Upper lobe of right lung (tissue), 1 donor: Measurements from ENCODE around the gene CLEC20A. TPM values are rescaled to one million over a fixed set of nuclear protein-coding genes. Genes with fewer than 3 reads are reported as not detected.

ENCODE experiments used
- ATAC-seq: fragments of 200-7000 bp; cut with Tn5 transposase; one replicate; pipeline ENCODE4 v1.9.1; 2020; ENCODE audit warnings: mild to moderate bottlenecking, moderate library complexity
- DNase-seq: peaks from one replicate; pipeline ENCODE4 v3.0.0-alpha.2; 2020
- H3K27ac ChIP-seq: fragments of 200-600 bp; one replicate; pipeline ENCODE4 v1.8.0; 2022
- H3K27me3 ChIP-seq: fragments of 200-600 bp; one replicate; pipeline ENCODE4 v1.8.0; 2022; ENCODE audit warnings: mild to moderate bottlenecking
- H3K36me3 ChIP-seq: fragments of 200-600 bp; one replicate; pipeline ENCODE4 v1.8.0; 2022
- H3K4me1 ChIP-seq: fragments of 200-600 bp; one replicate; pipeline ENCODE4 v1.8.0; 2022
- H3K4me3 ChIP-seq: fragments of 200-600 bp; one replicate; pipeline ENCODE4 v1.8.0; 2022; ENCODE audit warnings: mild to moderate bottlenecking
- H3K9me3 ChIP-seq: fragments of 200-600 bp; one replicate; pipeline ENCODE4 v1.8.0; 2022
- CTCF ChIP-seq: fragments of 200-600 bp; IDR thresholded peaks from one replicate; pipeline ENCODE4 v1.8.0; 2022; ENCODE audit warnings: antibody characterized with exemption
- intact Hi-C: fragments of 100-400 bp; cut with DNase I; formaldehyde crosslinking; loops from one replicate; pipeline ENCODE4 v1.11.0; 2022
- total RNA-seq: library from RNA; stranded (reverse); fragmentation: NEBNext Ultra II Directional; extraction: Animal tissue kit (Norgen Biotek cat#: 25700); gene quantifications from one replicate; pipeline ENCODE4 v1.2.1, GENCODE V29; 2021
- donor health status: DM: no; HTN: yes; CAD: no; lungs with severe emphysema.

Gene CLEC20A
- total RNA-seq, 1 donor from 2014 or later: not detected

GRCh38 chr1:178436899-178437298, 59.9 kb downstream of the CLEC20A start:
- H3K4me1 ChIP-seq: no peaks in the 10 kb centered on the region
- no peak for TF ChIP-seq CTCF
- no peaks in the 10 kb centered on the region for H3K9me3 ChIP-seq
- ATAC-seq: no peak
- no peak overlapping the region for H3K27ac ChIP-seq
- H3K27me3 ChIP-seq: no peaks in the 10 kb centered on the region
- peaks cover 14% of the 10 kb centered on the region for H3K36me3 ChIP-seq
- DNase-seq: no peak
- no peak overlapping the region for H3K4me3 ChIP-seq
- intact Hi-C loops: no loop called here

GRCh38 chr1:178434899-178435435, 61.8 kb downstream of the CLEC20A start:
- H3K4me3 ChIP-seq: no peak overlapping the region
- no peak overlapping the region for H3K27ac ChIP-seq
- DNase-seq: no peak
- H3K27me3 ChIP-seq: no peaks in the 10 kb centered on the region
- no peaks in the 10 kb centered on the region for H3K9me3 ChIP-seq
- intact Hi-C loops: no loop called here
- TF ChIP-seq CTCF: no peak
- ATAC-seq: peak; percentile 12
- peaks cover 3% of the 10 kb centered on the region for H3K36me3 ChIP-seq
- H3K4me1 ChIP-seq: no peaks in the 10 kb centered on the region

GRCh38 chr1:178434360-178434759, 62.4 kb downstream of the CLEC20A start:
- H3K4me1 ChIP-seq: no peaks in the 10 kb centered on the region
- H3K27me3 ChIP-seq: no peaks in the 10 kb centered on the region
- intact Hi-C loops: no loop called here
- no peak for TF ChIP-seq CTCF
- H3K4me3 ChIP-seq: no peak overlapping the region
- H3K9me3 ChIP-seq: no peaks in the 10 kb centered on the region
- no peak overlapping the region for H3K27ac ChIP-seq
- DNase-seq: no peak
- H3K36me3 ChIP-seq: no peaks in the 10 kb centered on the region
- ATAC-seq: no peak

Other genes starting within 250 kb of the CLEC20A start
- not detected for gene TEX35, start 16.1 kb upstream of the CLEC20A start, total RNA-seq
- gene RALGPS2, start 228.3 kb upstream of the CLEC20A start, total RNA-seq: 5.3 TPM